Central memory CD8-positive, alpha-beta T cell (primary cell): ENCODE results near the gene IQCM.

ENCODE experiments used
- ATAC-seq: fragments of 150-1000 bp; cut with Tn5 transposase; replicated peaks from 2 replicates; pipeline ENCODE4 v1.10.0; 2022; ENCODE audit warnings: mild to moderate bottlenecking, moderate FRiP score, moderate number of reproducible peaks; ENCODE audit not compliant: poor library complexity, severe bottlenecking; ENCODE audit errors: extremely low read depth
- DNase-seq, 2 donors: peaks; one replicate each; pipeline ENCODE4 v3.0.0; 2021; ENCODE audit warnings: low spot score in 2 of 2
- H3K27ac Mint-ChIP-seq: one replicate; pipeline ENCODE4 v1.8.0; 2022; ENCODE audit warnings: low read depth, mild to moderate bottlenecking, moderate library complexity, mixed read lengths
- H3K27me3 Mint-ChIP-seq: one replicate; pipeline ENCODE4 v1.8.0; 2022; ENCODE audit warnings: mixed read lengths
- H3K36me3 Mint-ChIP-seq: one replicate; pipeline ENCODE4 v1.8.0; 2022; ENCODE audit warnings: mild to moderate bottlenecking, moderate library complexity, mixed read lengths; ENCODE audit not compliant: insufficient read depth
- H3K4me1 Mint-ChIP-seq: one replicate; pipeline ENCODE4 v1.8.0; 2022; ENCODE audit warnings: mixed read lengths
- H3K4me3 Mint-ChIP-seq: one replicate; pipeline ENCODE4 v1.8.0; 2022; ENCODE audit warnings: mild to moderate bottlenecking, moderate library complexity, mixed read lengths
- H3K9me3 Mint-ChIP-seq: one replicate; pipeline ENCODE4 v1.8.0; 2022; ENCODE audit warnings: mixed read lengths

The IQCM gene, protein sequence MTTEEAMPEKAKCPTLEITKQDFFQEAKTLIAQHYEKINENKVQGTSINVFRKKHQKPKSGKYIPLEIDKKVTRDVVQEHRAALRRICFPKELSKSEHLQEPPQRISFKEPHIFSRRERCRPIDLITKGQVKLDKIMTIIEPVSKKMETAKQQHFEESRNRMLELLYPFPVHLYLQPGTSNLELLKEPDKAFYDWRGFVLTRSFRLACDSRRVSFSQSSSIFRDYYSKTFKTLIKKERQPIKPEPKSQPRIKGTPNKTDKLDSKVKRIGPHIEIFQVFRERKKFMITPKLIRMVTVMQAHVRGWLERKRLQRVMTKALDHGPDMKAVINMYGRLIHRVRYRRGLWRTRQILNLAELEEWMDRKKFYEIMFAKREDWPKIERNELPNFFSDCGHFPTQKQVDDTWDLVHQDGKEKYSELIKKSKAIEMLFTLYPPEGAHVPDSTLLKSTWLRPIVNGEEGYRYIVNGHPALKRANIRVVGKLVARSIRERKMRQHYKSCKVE

GRCh38 chr4:149815743-149816142 lies at the start of gene IQCM:
Gene IQCM (minus strand): TSS chr4:149815843. CDS start chr4:149742691, 73,152 bp downstream.
- DNase-seq (no peak), ATAC-seq (no peak)
- no peaks in the 10 kb centered on the region for H3K9me3 Mint-ChIP-seq
- no peak within 1 kb of the TSS for H3K27ac Mint-ChIP-seq
- no peak within 1 kb of the TSS for H3K4me3 Mint-ChIP-seq
- H3K27me3 Mint-ChIP-seq = no peaks in the 10 kb centered on the region
- H3K36me3 Mint-ChIP-seq = no peaks in the 10 kb centered on the region
- no peaks in the 10 kb centered on the region for H3K4me1 Mint-ChIP-seq

DNA sequence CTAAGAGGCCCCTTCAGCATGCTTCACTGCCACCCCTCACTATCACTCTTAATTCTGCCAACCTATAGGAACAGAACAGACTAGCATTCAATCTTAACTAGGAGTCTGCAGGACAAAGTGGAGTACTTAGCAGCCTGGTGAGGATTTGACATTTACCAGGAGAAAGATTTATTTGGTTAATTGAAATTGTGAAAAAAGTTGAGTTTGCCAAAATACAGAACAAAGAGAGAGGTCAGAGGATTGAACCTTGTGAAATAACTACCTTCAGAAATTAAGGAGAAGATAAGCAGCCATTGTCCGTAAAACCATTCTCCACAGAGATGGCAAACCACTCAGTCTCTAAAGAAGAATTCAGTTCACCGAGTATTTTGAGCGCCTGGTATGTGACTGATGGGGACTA lies 41.8 kb upstream of the IQCM start:
- Mint-ChIP-seq H3K27me3 (no peaks in the 10 kb centered on the region), H3K4me3 (no peak overlapping the region), H3K27ac (no peak overlapping the region), H3K9me3 (no peaks in the 10 kb centered on the region), H3K4me1 (no peaks in the 10 kb centered on the region), H3K36me3 (no peaks in the 10 kb centered on the region)
- DNase-seq = no peak
- ATAC-seq = no peak

DNA sequence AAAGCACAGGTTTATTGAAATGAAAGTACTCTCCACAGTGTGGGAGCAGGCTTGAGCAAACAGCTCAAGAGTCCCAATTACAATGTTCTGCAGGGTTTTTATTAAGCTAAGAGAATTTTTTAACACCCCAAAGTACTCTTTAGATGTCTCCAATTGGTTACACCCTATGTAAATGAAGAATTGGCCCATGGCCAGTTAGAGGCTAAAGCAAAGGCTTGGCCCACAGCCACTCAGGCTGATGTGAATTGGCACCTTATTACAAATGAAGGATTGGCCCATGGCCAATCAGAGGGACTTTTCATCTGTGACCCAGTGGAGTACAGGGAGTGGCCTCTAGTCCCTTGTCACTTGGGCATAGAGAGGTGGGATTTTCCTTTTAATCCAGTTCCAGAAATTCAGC lies 30.1 kb upstream of the IQCM start:
- no peak overlapping the region for H3K4me3 Mint-ChIP-seq
- no peaks in the 10 kb centered on the region for H3K36me3 Mint-ChIP-seq
- no peaks in the 10 kb centered on the region for H3K27me3 Mint-ChIP-seq
- H3K9me3 Mint-ChIP-seq = no peaks in the 10 kb centered on the region
- H3K4me1 Mint-ChIP-seq = no peaks in the 10 kb centered on the region
- H3K27ac Mint-ChIP-seq = no peak overlapping the region
- DNase-seq = no peak
- ATAC-seq = no peak

DNA sequence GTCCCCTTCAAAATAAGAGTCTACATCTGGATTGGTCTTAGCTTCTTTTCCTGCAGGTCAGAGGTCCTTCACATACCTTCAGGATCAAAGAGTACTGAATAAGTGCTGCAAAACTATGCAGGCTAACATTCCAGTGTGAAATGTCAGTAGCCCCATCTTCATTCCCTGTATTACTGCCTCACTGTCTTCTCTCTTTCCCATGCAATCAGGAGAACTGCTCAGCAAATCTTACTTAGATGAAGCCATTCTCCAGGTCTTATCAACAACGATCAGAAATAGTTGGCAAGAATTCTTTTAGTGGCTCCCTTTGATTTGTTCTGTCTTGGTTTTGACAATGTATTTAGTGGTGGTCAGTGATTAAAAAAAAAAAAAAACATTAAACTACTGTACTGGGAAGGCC lies 26.0 kb upstream of the IQCM start:
- no peak for ATAC-seq
- H3K36me3 Mint-ChIP-seq = no peaks in the 10 kb centered on the region
- H3K9me3 Mint-ChIP-seq = no peaks in the 10 kb centered on the region
- no peaks in the 10 kb centered on the region for H3K4me1 Mint-ChIP-seq
- no peak overlapping the region for H3K4me3 Mint-ChIP-seq
- H3K27me3 Mint-ChIP-seq = no peaks in the 10 kb centered on the region
- no peak overlapping the region for H3K27ac Mint-ChIP-seq
- no peak for DNase-seq

DNA sequence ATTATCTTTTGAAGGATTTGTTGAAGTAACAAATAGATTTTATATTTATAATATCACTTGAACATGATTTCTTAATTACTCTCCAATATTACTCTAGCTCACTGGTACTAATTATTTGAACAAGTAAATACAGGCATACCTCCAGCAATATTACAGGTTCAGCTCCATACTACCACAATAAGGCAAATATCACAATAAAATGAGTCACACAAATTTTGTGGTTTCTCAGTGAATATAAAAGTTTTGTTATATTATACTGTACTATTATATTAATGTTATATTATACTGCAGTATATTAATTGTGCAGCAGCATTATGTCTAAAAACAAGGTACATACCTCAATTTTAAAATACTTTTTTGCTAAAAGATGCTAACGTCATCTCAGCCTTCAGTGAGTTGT lies 22.4 kb upstream of the IQCM start:
- no peak for ATAC-seq
- Mint-ChIP-seq H3K27ac (no peak overlapping the region), H3K4me3 (no peak overlapping the region)

GRCh38 chr4:149836546-149836945 lies 20.9 kb upstream of the IQCM start:
- no peaks in the 10 kb centered on the region for H3K4me1 Mint-ChIP-seq
- H3K9me3 Mint-ChIP-seq = peaks cover 6% of the 10 kb centered on the region
- H3K27me3 Mint-ChIP-seq = no peaks in the 10 kb centered on the region
- H3K4me3 Mint-ChIP-seq = no peak overlapping the region
- DNase-seq (no peak), ATAC-seq (no peak)
- no peak overlapping the region for H3K27ac Mint-ChIP-seq
- H3K36me3 Mint-ChIP-seq = no peaks in the 10 kb centered on the region

More for the DNA sequence above, 22.4 kb upstream of the IQCM start:
- H3K36me3 Mint-ChIP-seq = no peaks in the 10 kb centered on the region
- H3K4me1 Mint-ChIP-seq = no peaks in the 10 kb centered on the region
- peaks cover 6% of the 10 kb centered on the region for H3K9me3 Mint-ChIP-seq
- no peaks in the 10 kb centered on the region for H3K27me3 Mint-ChIP-seq
- DNase-seq = no peak

DNA sequence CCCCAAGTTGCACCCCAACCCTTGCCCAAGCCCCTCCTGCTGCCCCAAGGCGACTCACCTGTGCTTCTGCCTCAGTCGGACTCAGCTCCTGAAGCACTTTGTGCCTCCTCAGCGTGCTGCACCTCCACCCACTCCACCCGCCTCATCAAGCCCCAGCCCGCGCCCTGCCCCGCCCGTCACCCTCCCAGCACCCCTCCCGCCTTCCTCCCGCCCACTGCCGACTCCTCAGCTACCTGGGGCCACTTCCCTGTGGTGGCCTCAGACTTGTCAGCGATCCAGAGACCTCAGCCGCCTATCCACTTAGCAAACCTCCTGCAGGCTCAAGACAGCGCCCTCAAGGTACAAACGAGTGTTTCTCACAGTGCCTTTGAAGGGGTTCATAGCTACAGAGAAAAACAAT lies 19.6 kb upstream of the IQCM start:
- H3K4me3 Mint-ChIP-seq = no peak overlapping the region
- no peak for DNase-seq
- no peak overlapping the region for H3K27ac Mint-ChIP-seq
- H3K27me3 Mint-ChIP-seq = no peaks in the 10 kb centered on the region
- peaks cover 6% of the 10 kb centered on the region for H3K9me3 Mint-ChIP-seq
- H3K4me1 Mint-ChIP-seq = no peaks in the 10 kb centered on the region
- H3K36me3 Mint-ChIP-seq = no peaks in the 10 kb centered on the region
- no peak for ATAC-seq

GRCh38 chr4:149831656-149832208 lies 16.1 kb upstream of the IQCM start:
- Mint-ChIP-seq H3K9me3 (peaks cover 6% of the 10 kb centered on the region), H3K4me3 (no peak overlapping the region), H3K27ac (no peak overlapping the region), H3K27me3 (no peaks in the 10 kb centered on the region), H3K36me3 (no peaks in the 10 kb centered on the region), H3K4me1 (no peaks in the 10 kb centered on the region)
- DNase-seq (no peak), ATAC-seq (no peak)

DNA sequence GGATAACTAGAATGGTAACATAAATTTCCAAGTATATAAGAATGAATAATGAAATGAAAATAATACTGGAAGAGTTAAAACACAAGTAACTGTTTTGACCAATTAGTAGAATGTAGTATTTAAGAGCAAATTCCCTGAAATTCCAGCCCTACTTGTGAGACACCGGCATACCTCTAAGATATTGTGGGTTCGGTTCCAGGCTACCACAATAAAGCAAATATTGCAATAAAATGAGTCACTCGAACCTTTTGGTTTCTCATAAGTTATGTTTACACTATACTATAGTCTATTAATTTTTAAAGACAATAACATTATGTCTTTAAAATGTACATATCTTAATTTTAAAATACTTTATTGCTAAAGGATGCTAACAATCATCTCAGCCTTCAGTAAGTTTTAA lies 15.2 kb upstream of the IQCM start:
- DNase-seq = no peak
- H3K36me3 Mint-ChIP-seq = no peaks in the 10 kb centered on the region
- peaks cover 6% of the 10 kb centered on the region for H3K9me3 Mint-ChIP-seq
- H3K4me1 Mint-ChIP-seq = no peaks in the 10 kb centered on the region
- H3K4me3 Mint-ChIP-seq = no peak overlapping the region
- no peak overlapping the region for H3K27ac Mint-ChIP-seq
- H3K27me3 Mint-ChIP-seq = no peaks in the 10 kb centered on the region
- no peak for ATAC-seq

DNA sequence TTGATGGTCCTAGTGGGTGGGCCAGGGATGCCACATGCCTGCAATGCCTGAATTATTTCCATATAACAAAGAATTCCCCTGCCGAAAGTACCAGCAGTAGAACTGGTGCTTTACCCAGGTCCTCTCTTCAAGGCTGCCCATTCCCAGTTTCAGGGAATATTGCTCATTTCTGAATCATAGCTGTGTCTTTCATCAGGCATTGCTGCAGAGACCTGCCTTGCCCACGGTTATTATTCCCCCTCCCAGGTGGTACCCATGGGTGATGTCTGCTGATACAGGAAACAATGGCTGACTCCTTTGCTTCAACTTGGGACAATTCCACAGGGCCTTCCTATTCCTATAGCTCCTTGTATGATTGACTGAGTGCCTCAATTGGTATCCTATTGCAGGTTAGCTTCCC lies 9.7 kb upstream of the IQCM start:
- H3K36me3 Mint-ChIP-seq = no peaks in the 10 kb centered on the region
- no peaks in the 10 kb centered on the region for H3K27me3 Mint-ChIP-seq
- ATAC-seq = no peak
- no peak overlapping the region for H3K4me3 Mint-ChIP-seq
- no peak overlapping the region for H3K27ac Mint-ChIP-seq
- H3K9me3 Mint-ChIP-seq = no peaks in the 10 kb centered on the region
- no peak for DNase-seq
- H3K4me1 Mint-ChIP-seq = no peaks in the 10 kb centered on the region

DNA sequence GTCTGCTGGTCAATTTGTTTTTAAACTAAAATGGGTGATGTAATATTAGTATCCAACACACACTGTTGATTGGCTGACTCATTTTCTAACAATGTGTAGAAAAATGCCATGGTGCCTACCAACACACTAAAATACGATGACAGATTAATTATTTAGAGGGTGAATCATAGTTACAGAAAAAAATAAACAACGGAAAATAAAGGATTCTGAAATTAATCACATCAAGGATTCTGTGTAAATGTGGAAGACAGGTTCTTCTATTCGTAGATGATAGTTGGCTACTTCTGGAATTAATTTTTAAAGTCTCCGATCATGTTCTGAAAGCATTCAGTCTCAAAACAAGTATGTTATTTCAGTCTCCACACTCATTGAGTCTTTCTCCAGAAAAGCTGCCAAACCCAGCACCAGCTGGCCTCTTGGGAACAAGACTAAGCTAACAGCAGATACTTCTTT lies 8.2 kb upstream of the IQCM start:
- no peak overlapping the region for H3K4me3 Mint-ChIP-seq
- no peaks in the 10 kb centered on the region for H3K36me3 Mint-ChIP-seq
- DNase-seq = no peak
- H3K4me1 Mint-ChIP-seq = no peaks in the 10 kb centered on the region
- no peaks in the 10 kb centered on the region for H3K27me3 Mint-ChIP-seq
- no peaks in the 10 kb centered on the region for H3K9me3 Mint-ChIP-seq
- ATAC-seq = no peak
- no peak overlapping the region for H3K27ac Mint-ChIP-seq

GRCh38 chr4:149801416-149801815 lies 14.2 kb downstream of the IQCM start:
- H3K27ac Mint-ChIP-seq = no peak overlapping the region
- H3K4me1 Mint-ChIP-seq = no peaks in the 10 kb centered on the region
- ATAC-seq (no peak), DNase-seq (no peak)
- no peak overlapping the region for H3K4me3 Mint-ChIP-seq
- peaks cover 3% of the 10 kb centered on the region for H3K36me3 Mint-ChIP-seq
- peaks cover 4% of the 10 kb centered on the region for H3K9me3 Mint-ChIP-seq
- H3K27me3 Mint-ChIP-seq = no peaks in the 10 kb centered on the region

DNA sequence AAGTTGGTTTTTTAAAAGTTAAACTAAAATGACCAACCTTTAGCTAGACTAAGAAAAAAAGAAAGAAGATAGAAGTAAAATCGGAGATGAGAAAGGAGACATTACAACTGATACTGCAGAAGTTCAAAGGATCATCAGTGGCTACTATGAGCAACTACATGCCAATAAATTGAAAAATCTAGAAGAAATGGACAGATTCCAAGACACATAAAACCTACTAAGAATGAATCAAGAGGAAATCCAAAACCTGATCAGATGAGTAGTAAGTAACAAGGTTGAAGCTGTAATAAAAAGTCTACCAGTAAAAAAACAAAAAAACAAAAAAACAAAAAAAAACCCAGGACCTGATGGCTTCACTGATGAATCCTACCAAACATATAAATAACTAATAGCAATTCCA lies 16.1 kb downstream of the IQCM start:
- ATAC-seq (no peak), DNase-seq (no peak)
- H3K36me3 Mint-ChIP-seq = peaks cover 3% of the 10 kb centered on the region
- peaks cover 8% of the 10 kb centered on the region for H3K9me3 Mint-ChIP-seq
- no peak overlapping the region for H3K4me3 Mint-ChIP-seq
- no peaks in the 10 kb centered on the region for H3K4me1 Mint-ChIP-seq
- no peaks in the 10 kb centered on the region for H3K27me3 Mint-ChIP-seq
- H3K27ac Mint-ChIP-seq = no peak overlapping the region
